GM12874 (cell line): ENCODE data around the gene CUX1.

ENCODE experiments used
- CTCF ChIP-seq: IDR thresholded peaks from 2 replicates; pipeline ENCODE4 v1.5.1; 2011; ENCODE audit warnings: low read depth, mild to moderate bottlenecking, control low read depth, low read length, moderate library complexity; ENCODE audit not compliant: insufficient read depth

Gene CUX1

GRCh38 chr7:101857358-101857811 lies 40.0 kb downstream of the CUX1 start:
- no peak for TF ChIP-seq CTCF

GRCh38 chr7:101858437-101859385 lies 41.3 kb downstream of the CUX1 start:
- TF ChIP-seq CTCF = no peak

- TF ChIP-seq CTCF = no peak
Observed at GRCh38 chr7:101859411-101860106, 42.1 kb downstream of the CUX1 start.

- no peak for TF ChIP-seq CTCF
Observed at GRCh38 chr7:101860316-101861217, 43.1 kb downstream of the CUX1 start.

- no peak for TF ChIP-seq CTCF
Observed at GRCh38 chr7:101861218-101861775, 43.9 kb downstream of the CUX1 start.

GRCh38 chr7:101862280-101863220 lies 45.1 kb downstream of the CUX1 start:
- no peak for TF ChIP-seq CTCF
